HepG2 (cell line): ENCODE measurements around the gene PDE3A. TPM values are rescaled to one million over a fixed set of nuclear protein-coding genes. Genes with fewer than 3 reads are reported as not detected.

Experiments
- ATAC-seq: fragments of 200-7000 bp; cut with Tn5 transposase; 3 replicates; pipeline ENCODE4 v1.9.1; 2020; ENCODE audit warnings: mild to moderate bottlenecking, moderate library complexity
- BruUV-seq: library from RNA; stranded (reverse); fragments of 400-500 nt; replicated peaks from 2 replicates; lab custom pipeline; 2021; lab: Mats Ljungman, UMichigan
- CTCF ChIA-PET: fragments of 300-600 bp; formaldehyde crosslinking; extraction: SDS; loops from one replicate; lab custom pipeline; 2021; ENCODE audit warnings: low total read pairs, inconsistent platforms, low intra/inter-chr PET ratio; lab: Yijun Ruan, JAX
- POLR2A ChIA-PET: fragments of 350-600 bp; sonication (Branson Sonifier 250); formaldehyde crosslinking; loops from one replicate; lab custom pipeline; 2020; ENCODE audit warnings: antibody characterized with exemption, inconsistent platforms; lab: Yijun Ruan, JAX
- DNase-seq: peaks from one replicate; pipeline ENCODE4 v3.0.0-alpha.2; 2015; ENCODE audit warnings: low spot score
- FAIRE-seq: peaks from 3 replicates; lab custom pipeline; 2011; peaks lifted over from hg19 to GRCh38; lab: Jason Lieb, UNC
- H2AFZ ChIP-seq: one replicate; pipeline ENCODE4 v1.6.1; 2011; ENCODE audit warnings: low read length, inconsistent platforms
- H3K27ac ChIP-seq: fragments of 300-600 bp; 3 replicates; pipeline ENCODE4 v1.8.0; 2011; ENCODE audit warnings: mixed run types, mild to moderate bottlenecking, mixed read lengths, low read length, inconsistent platforms; ENCODE audit not compliant: insufficient read depth; ENCODE audit errors: extremely low read length
- H3K27me3 ChIP-seq, 2 experiments: fragments of 200-600 bp in 1 of 2; 2 replicates in 1 of 2; 3 replicates in 1 of 2; pipeline versions ENCODE4 v1.6.0 to v1.8.0; 2011; ENCODE audit warnings: low read length in 2 of 2, mild to moderate bottlenecking in 2 of 2, moderate library complexity in 2 of 2, inconsistent platforms in 1 of 2; ENCODE audit not compliant: insufficient read depth in 2 of 2, control insufficient read depth in 1 of 2
- H3K36me3 ChIP-seq, 2 experiments: fragments of 200-600 bp in 1 of 2; replicated peaks in 1 of 2; 2 replicates in 1 of 2; 3 replicates in 1 of 2; pipeline versions ENCODE4 v1.5.1 to v1.8.0; 2011; ENCODE audit warnings: low read length in 2 of 2, inconsistent platforms in 1 of 2; ENCODE audit not compliant: insufficient read depth in 2 of 2, control insufficient read depth in 1 of 2
- H3K4me1 ChIP-seq: 2 replicates; pipeline ENCODE4 v1.5.1; 2012; ENCODE audit warnings: low read length, inconsistent platforms; ENCODE audit not compliant: insufficient read depth
- H3K4me2 ChIP-seq: 2 replicates; pipeline ENCODE4 v1.6.0; 2011; ENCODE audit warnings: low read depth, low read length, inconsistent platforms
- H3K4me3 ChIP-seq, 3 experiments: fragments of 200-600 bp in 1 of 3; sonication (generic), shearing (Covaris generic) in 1 of 3; replicated peaks in 1 of 3; 2 replicates each; pipeline ENCODE4 v1.5.1; 2011 to 2016; ENCODE audit warnings: low read length in 3 of 3, inconsistent platforms in 2 of 3, low read depth in 2 of 3, mild to moderate bottlenecking in 2 of 3, control low read depth in 1 of 3, mixed read lengths in 1 of 3; ENCODE audit not compliant: insufficient read depth in 1 of 3
- H3K79me2 ChIP-seq: one replicate; pipeline ENCODE4 v1.6.1; 2011; ENCODE audit warnings: low read length, inconsistent platforms; ENCODE audit not compliant: insufficient read depth
- H3K9ac ChIP-seq: 2 replicates; pipeline ENCODE4 v1.6.0; 2011; ENCODE audit warnings: mild to moderate bottlenecking, low read depth, low read length, inconsistent platforms; ENCODE audit not compliant: insufficient read depth
- H3K9me3 ChIP-seq: 2 replicates; pipeline ENCODE4 v1.5.1; 2012; ENCODE audit warnings: mild to moderate bottlenecking, low read length
- H4K20me1 ChIP-seq: 2 replicates; pipeline ENCODE4 v1.6.0; 2011; ENCODE audit warnings: inconsistent platforms, mild to moderate bottlenecking, low read length, moderate library complexity; ENCODE audit not compliant: insufficient read depth
- CEBPG ChIP-seq: IDR thresholded peaks from 2 replicates; pipeline ENCODE4 v1.6.1; 2016
- HMG20B ChIP-seq: conservative IDR thresholded peaks from 2 replicates; pipeline ENCODE4 v1.6.1; 2016; ENCODE audit warnings: missing genetic modification reagents, missing compliant biosample characterization
- HMGXB4 ChIP-seq, 2 experiments: sonication (generic) in 1 of 2; formaldehyde crosslinking in 1 of 2; IDR thresholded peaks; 2 replicates each; pipeline versions ENCODE4 v1.4.0 to v1.6.1; 2018 to 2020; ENCODE audit warnings: missing genetic modification reagents in 2 of 2, borderline replicate concordance in 1 of 2, low read depth in 1 of 2, mild to moderate bottlenecking in 1 of 2, missing biosample characterization in 1 of 2
- KDM5B ChIP-seq: sonication (generic); formaldehyde crosslinking; IDR thresholded peaks from 2 replicates; pipeline ENCODE4 v1.4.0; 2020; ENCODE audit warnings: missing genetic modification reagents, mild to moderate bottlenecking, borderline replicate concordance
- MLXIP ChIP-seq: sonication (generic); formaldehyde crosslinking; IDR thresholded peaks from 2 replicates; pipeline ENCODE4 v1.9.0; 2021; ENCODE audit warnings: missing genetic modification reagents, borderline replicate concordance
- NCOR1 ChIP-seq: fragments of 200-600 bp; sonication (generic); IDR thresholded peaks from 2 replicates; pipeline ENCODE4 v1.7.0; 2017; ENCODE audit warnings: antibody characterized with exemption, low read length, borderline replicate concordance
- RXRB ChIP-seq: IDR thresholded peaks from 2 replicates; pipeline ENCODE4 v1.6.1; 2016; ENCODE audit warnings: borderline replicate concordance, missing genetic modification reagents, missing compliant biosample characterization
- SKIL ChIP-seq: sonication (generic); formaldehyde crosslinking; IDR thresholded peaks from 2 replicates; pipeline ENCODE4 v1.8.0; 2022; ENCODE audit warnings: missing genetic modification reagents, mild to moderate bottlenecking, moderate library complexity, borderline replicate concordance
- SSRP1 ChIP-seq: IDR thresholded peaks from 2 replicates; pipeline ENCODE4 v1.6.1; 2016; ENCODE audit warnings: control low read depth
- ZNF18 ChIP-seq: sonication (generic); formaldehyde crosslinking; IDR thresholded peaks from 2 replicates; pipeline ENCODE4 v1.8.0; 2022; ENCODE audit warnings: mild to moderate bottlenecking, missing genetic modification reagents; ENCODE audit not compliant: insufficient replicate concordance
- ZNF772 ChIP-seq: sonication (generic); formaldehyde crosslinking; IDR thresholded peaks from 2 replicates; pipeline ENCODE4 v1.5.0; 2020; ENCODE audit warnings: mild to moderate bottlenecking, missing genetic modification reagents
- ZSCAN21 ChIP-seq: sonication (generic); formaldehyde crosslinking; IDR thresholded peaks from 2 replicates; pipeline ENCODE4 v1.8.0; 2022; ENCODE audit warnings: mild to moderate bottlenecking, missing genetic modification reagents, moderate library complexity, borderline replicate concordance
- WGBS: methylation state at CpG from one replicate; pipeline ENCODE4 v1.1.6; 2017; ENCODE audit warnings: low lambda C conversion rate; 5-methylcytosine and 5-hydroxymethylcytosine counted together
- in situ Hi-C: cut with HindIII; loops from 2 replicates; pipeline ENCODE4 v1.10.0; 2017; ENCODE audit warnings: low pct_unique_long_range_greater_than_20kb; ENCODE audit not compliant: extremely low pct_ligation_motif_present
- intact Hi-C: fragments of 100-400 bp; cut with micrococcal nuclease; formaldehyde crosslinking; loops from one replicate; pipeline ENCODE4 v1.10.0; 2022; ENCODE audit not compliant: unreplicated experiment
- polyA plus RNA-seq, 8 experiments: library from polyadenylated mRNA; depleted of rRNA in 3 of 8; stranded (reverse) in 7 of 8; unstranded in 1 of 8; fragments of >200 nt; fragmentation: Illumina TruSeq in 4 of 8; extraction: Trizol in 4 of 8; gene quantifications; 2 replicates each; pipeline versions ENCODE4 v1.2.1 to v1.2.3, GENCODE V29; 2011 to 2016; ENCODE audit warnings: low read depth in 4 of 8, missing spikeins in 1 of 8, mixed read lengths in 1 of 8; ENCODE audit not compliant: insufficient read depth in 1 of 8
- total RNA-seq, 5 experiments: library from RNA; depleted of rRNA; stranded (reverse); fragments of >200 nt; fragmentation: Illumina TruSeq; extraction: Trizol; gene quantifications; 2 replicates each; pipeline ENCODE4 v1.2.3, GENCODE V29; 2016; ENCODE audit warnings: low read depth in 1 of 5

Gene PDE3A
- total and polyA plus RNA-seq, 2 of the 13 experiments (the other 11 are each of a cell fraction or from before 2014, with no cell fraction given), result 0.77 to 1.5 TPM

- no peak for TF ChIP-seq ZNF772
- no peak for TF ChIP-seq SSRP1 (CRISPR knock-in tag)
- no peak for TF ChIP-seq SKIL (CRISPR knock-in tag)
- no peak for TF ChIP-seq ZSCAN21
- TF ChIP-seq CEBPG (CRISPR knock-in tag), result no peak
- TF ChIP-seq RXRB (CRISPR knock-in tag), result no peak
These were observed 36.4 kb downstream of the PDE3A start (continued) for GRCh38 chr12:20404576-20405346.

GRCh38 chr12:20409607-20410377 is 41.5 kb downstream of the PDE3A start:
- in situ Hi-C loops, result no loop called here
- ATAC-seq (no peak), DNase-seq (no peak), FAIRE-seq (no peak)
- no peaks in the 10 kb centered on the region for H3K4me1 ChIP-seq
- WGBS, result 0% methylated on average over 2 of the region's 2 CpGs
- H3K9ac ChIP-seq, result no peak overlapping the region
- H4K20me1 ChIP-seq, result no peaks in the 10 kb centered on the region
- no peak overlapping the region for H3K27ac ChIP-seq
- no peak overlapping the region for H3K4me3 ChIP-seq
- H2AFZ ChIP-seq, result no peak overlapping the region
- intact Hi-C loops, result no loop called here
- BruUV-seq, result no TSS peak
- H3K36me3 ChIP-seq, result no peaks in the 10 kb centered on the region
- no peak overlapping the region for H3K4me2 ChIP-seq
- H3K27me3 ChIP-seq, result no peaks in the 10 kb centered on the region
- POLR2A ChIA-PET, result no interaction called here
- CTCF ChIA-PET, result no interaction called here
- no peaks in the 10 kb centered on the region for H3K9me3 ChIP-seq
- no peaks in the 10 kb centered on the region for H3K79me2 ChIP-seq
- no peak for TF ChIP-seq ZNF18 (CRISPR knock-in tag)
- TF ChIP-seq KDM5B (CRISPR knock-in tag), result no peak
- no peak for TF ChIP-seq MLXIP (CRISPR knock-in tag)
- no peak for TF ChIP-seq HMG20B (CRISPR knock-in tag)
- no peak for TF ChIP-seq HMGXB4 (CRISPR knock-in tag; IDR thresholded peaks at IDR 0.05; ENCODE audit: borderline replicate concordance in 1 of 2, low read depth in 1 of 2)
- no peak for TF ChIP-seq NCOR1
